Motor neuron (in vitro differentiated cells): ENCODE data around the gene HGS. TPM values are rescaled to one million over a fixed set of nuclear protein-coding genes. Genes with fewer than 3 reads are reported as not detected.
"Not testable (repeated sequence)": the region's sequence is repeated elsewhere in the genome, so short reads cannot be mapped to it uniquely, and the experiment has no call there.

Experiments
- ATAC-seq, 8 experiments: fragments of 200-7000 bp; cut with Tn5 transposase; replicated peaks in 6 of 8; 2 replicates each; pipeline ENCODE4 v1.8.0; 2021; ENCODE audit warnings: mild to moderate bottlenecking in 8 of 8, moderate library complexity in 8 of 8
- H3K27ac ChIP-seq, 2 donors: fragments of 250-450 bp; sonication (Bioruptor Pico); 2 replicates each; pipeline ENCODE4 v1.9.0; 2021; ENCODE audit warnings: antibody characterized with exemption in 2 of 2, mild to moderate bottlenecking in 2 of 2, moderate library complexity in 1 of 2
- H3K4me1 ChIP-seq, 2 donors: fragments of 250-450 bp; sonication (Bioruptor Pico); replicated peaks in 1 of 2; 2 replicates each; pipeline ENCODE4 v1.6.1; 2021; ENCODE audit warnings: antibody characterized with exemption in 2 of 2, mild to moderate bottlenecking in 2 of 2, moderate library complexity in 1 of 2
- H3K4me3 ChIP-seq, 5 donors: fragments of 250-450 bp; sonication (Bioruptor Pico); 2 replicates each; pipeline ENCODE4 v1.9.0; 2021; ENCODE audit warnings: antibody characterized with exemption in 5 of 5, mild to moderate bottlenecking in 5 of 5, moderate library complexity in 4 of 5
- WGBS, 10 experiments: fragments of 450-650 bp; shearing (Covaris generic); methylation state at CpG; one replicate each; pipeline ENCODE4 v1.0.0; 2022; 5-methylcytosine and 5-hydroxymethylcytosine counted together
- in situ Hi-C, 9 experiments: fragments of 400-800 bp; cut with MboI; loops; one replicate each; pipeline ENCODE4 v1.15.0; 2021; ENCODE audit warnings: low sequenced_read_pairs in 9 of 9, low pct_unique_long_range_greater_than_20kb in 2 of 9; ENCODE audit not compliant: unreplicated experiment in 9 of 9
- total RNA-seq, 8 experiments: library from RNA; unstranded; fragments of 300-600 nt; gene quantifications; 2 replicates each; pipeline versions ENCODE4 v1.2.3 to v1.2.4, GENCODE V29; 2022

HGS gene
- total RNA-seq, 8 experiments from 2014 or later = 46.1 to 89.5 (median 62.4) TPM

- 84 to 100% (median 86%) methylated on average over 1 to 3 of the region's 7 CpGs; no CpG with 5 or more reads in 7 of the 10 experiments for WGBS, 10 experiments
- ATAC-seq = no peak
- Histone ChIP-seq H3K4me1 (peaks cover 15% of the 10 kb centered on the region in 2 donors), H3K27ac (no peak overlapping the region), H3K4me3 (no peak overlapping the region)
- in situ Hi-C loops = no loop called here
These were observed 19.8 kb upstream of the HGS start for GRCh38 chr17:81664051-81664470.

GRCh38 chr17:81665205-81666091 is 18.4 kb upstream of the HGS start:
- in situ Hi-C loops = no loop called here
- ATAC-seq = peak in 3 of 8 experiments; percentile 1 to 19 (median 17)
- Histone ChIP-seq H3K4me3 (peak overlapping the region; percentile 50 to 100 (median 72)), H3K27ac (peak overlapping the region; percentile 53 to 89), H3K4me1 (peaks cover 15% of the 10 kb centered on the region in 2 donors)
- WGBS, 10 experiments = 0 to 100% (median 42%) methylated on average over 1 to 4 of the region's 30 CpGs; no CpG with 5 or more reads in 4 of the 10 experiments

- H3K27ac ChIP-seq = peak overlapping the region; percentile 53 to 89
- ATAC-seq = peak in 1 of 8 experiments; percentile 34
- peak overlapping the region; percentile 50 to 100 (median 72) for H3K4me3 ChIP-seq
- in situ Hi-C loops = no loop called here
- 0% methylated on average over 6 to 8 of the region's 16 CpGs; no CpG with 5 or more reads in 8 of the 10 experiments for WGBS, 10 experiments
- H3K4me1 ChIP-seq = peaks cover 15% of the 10 kb centered on the region in 2 donors
These were observed 17.8 kb upstream of the HGS start for GRCh38 chr17:81666092-81666341.

- Histone ChIP-seq H3K27ac (peak within 1 kb of the TSS; percentile 57 to 89), H3K4me1 (peaks cover 15% of the 10 kb centered on the region in 2 donors), H3K4me3 (peak within 1 kb of the TSS; percentile 50 to 100 (median 72))
- 0 to 3% (median 0%) methylated on average over 1 to 19 of the region's 96 CpGs; no CpG with 5 or more reads in 4 of the 10 experiments for WGBS, 10 experiments
- in situ Hi-C loops = no loop called here
- ATAC-seq = peak; percentile 92 to 98 (median 98)
These were observed 17.2 kb upstream of the HGS start, which contains the start of the genes CCDC137 and OXLD1 for GRCh38 chr17:81666342-81667191. CCDC137 (plus strand) TSS chr17:81666737; CDS start chr17:81666767, 30 bp downstream. OXLD1 (minus strand) TSS chr17:81666605; CDS start chr17:81666577, 28 bp downstream.

GRCh38 chr17:81667754-81668153 is 16.1 kb upstream of the HGS start:
- 69 to 100% (median 93%) methylated on average over 1 to 8 of the region's 18 CpGs; no CpG with 5 or more reads in 5 of the 10 experiments for WGBS, 10 experiments
- no peak for ATAC-seq
- H3K4me3 ChIP-seq = no peak overlapping the region
- in situ Hi-C loops = no loop called here
- peaks cover 15% of the 10 kb centered on the region in 2 donors for H3K4me1 ChIP-seq
- H3K27ac ChIP-seq = no peak overlapping the region

GRCh38 chr17:81672504-81672903 is 11.3 kb upstream of the HGS start:
- peak in 5 of 8 experiments; percentile 7 to 24 (median 13) for ATAC-seq
- in situ Hi-C loops = no loop called here

GRCh38 chr17:81672954-81673353 is 10.9 kb upstream of the HGS start:
- WGBS, 10 experiments = 80 to 100% (median 93%) methylated on average over 1 to 9 of the region's 16 CpGs; no CpG with 5 or more reads in 4 of the 10 experiments
- no peak overlapping the region for H3K27ac ChIP-seq
- H3K4me1 ChIP-seq = peaks cover under 1 to 4% of the 10 kb centered on the region in 2 donors
- in situ Hi-C loops = no loop called here
- H3K4me3 ChIP-seq = no peak overlapping the region
- peak in 5 of 8 experiments; percentile 8 to 21 (median 14) for ATAC-seq

More at GRCh38 chr17:81672504-81672903, 11.3 kb upstream of the HGS start:
- 88 to 100% (median 93%) methylated on average over 1 to 6 of the region's 18 CpGs; no CpG with 5 or more reads in 7 of the 10 experiments for WGBS, 10 experiments
- H3K4me1 ChIP-seq = peaks cover 5 to 9% of the 10 kb centered on the region in 2 donors
- H3K27ac ChIP-seq = no peak overlapping the region
- H3K4me3 ChIP-seq = no peak overlapping the region

DNA sequence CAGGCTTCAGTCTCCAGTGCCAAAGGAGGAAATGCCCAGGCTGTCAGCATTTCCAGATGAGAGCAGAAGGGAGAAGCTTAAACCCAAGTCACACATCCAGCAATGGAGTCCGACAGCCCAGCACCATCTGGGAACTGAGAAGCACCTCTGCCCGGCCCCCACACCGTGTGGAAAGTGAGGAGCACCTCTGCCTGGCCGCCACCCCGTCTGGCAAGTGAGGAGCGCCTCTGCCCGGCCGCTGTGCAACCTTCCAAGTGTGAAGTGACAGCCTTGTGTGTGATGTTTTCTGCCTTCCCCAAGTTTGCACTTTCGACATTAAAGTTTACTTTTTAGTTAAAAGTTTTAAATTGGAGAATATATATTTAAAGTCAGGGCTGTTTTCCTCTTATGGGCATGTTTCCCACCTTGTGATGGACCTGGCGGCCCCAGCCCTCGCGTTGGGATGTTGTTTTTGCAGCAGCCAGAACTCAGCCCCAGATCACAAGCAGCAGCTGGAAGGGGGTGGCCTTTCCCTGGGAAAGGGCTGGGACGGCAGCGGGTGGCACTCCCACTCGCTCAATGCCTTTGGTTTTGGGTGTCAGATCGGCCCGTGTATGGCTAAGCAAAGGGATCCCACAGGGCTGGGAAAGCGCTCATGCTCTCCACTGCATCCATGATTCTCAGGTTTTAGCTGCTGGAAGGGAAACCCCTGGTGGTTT is 10.1 kb upstream of the HGS start:
- WGBS, 10 experiments = 78 to 100% (median 87%) methylated on average over 1 to 13 of the region's 18 CpGs; no CpG with 5 or more reads in 3 of the 10 experiments
- in situ Hi-C loops = no loop called here
- no peak overlapping the region for H3K27ac ChIP-seq
- H3K4me3 ChIP-seq = no peak overlapping the region
- peaks cover 0 to 3% of the 10 kb centered on the region in 2 donors for H3K4me1 ChIP-seq
- ATAC-seq = no peak

- H3K4me3 ChIP-seq, H3K4me1 ChIP-seq, in situ Hi-C loops, H3K27ac ChIP-seq: not testable (repeated sequence)
- peak in 1 of 8 experiments; percentile 24 for ATAC-seq
- 14 to 62% (median 47%) methylated on average over 2 to 9 of the region's 18 CpGs; no CpG with 5 or more reads in 5 of the 10 experiments for WGBS, 10 experiments
These were observed 8.1 kb upstream of the HGS start for GRCh38 chr17:81675515-81676221.

GRCh38 chr17:81676906-81677305 is 6.9 kb upstream of the HGS start:
- WGBS, 10 experiments = 80 to 97% (median 93%) methylated on average over 1 to 6 of the region's 17 CpGs; no CpG with 5 or more reads in 6 of the 10 experiments
- H3K27ac ChIP-seq = no peak overlapping the region
- ATAC-seq = peak in 4 of 8 experiments; percentile 8 to 18 (median 10)
- no peak overlapping the region for H3K4me3 ChIP-seq
- in situ Hi-C loops = no loop called here
- peaks cover 0 to 3% of the 10 kb centered on the region in 2 donors for H3K4me1 ChIP-seq

DNA sequence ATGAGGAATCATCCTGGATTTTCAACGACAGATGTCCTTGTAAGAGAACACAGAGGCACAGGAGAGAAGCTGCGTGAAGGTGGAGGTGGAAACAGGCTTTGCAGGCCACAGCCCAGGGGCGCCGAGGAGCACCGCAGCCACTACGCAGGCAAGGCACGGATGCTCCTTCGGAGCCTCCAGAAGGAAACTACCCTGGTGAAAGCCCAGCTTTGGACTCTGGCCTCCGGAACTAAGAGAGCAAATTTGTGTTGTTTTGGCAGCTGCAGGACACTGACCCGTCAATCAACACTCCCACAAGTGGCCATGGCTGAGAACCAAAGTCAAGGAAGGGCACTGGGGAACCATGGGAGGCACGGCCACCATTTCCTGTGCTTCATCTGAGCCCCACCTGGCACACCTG is 3.7 kb upstream of the HGS start:
- Histone ChIP-seq H3K4me1 (peaks cover 11 to 13% of the 10 kb centered on the region in 2 donors), H3K27ac (no peak overlapping the region), H3K4me3 (no peak overlapping the region)
- in situ Hi-C loops = no loop called here
- WGBS, 10 experiments = 61 to 97% (median 91%) methylated on average over 2 to 10 of the region's 11 CpGs; no CpG with 5 or more reads in 3 of the 10 experiments
- no peak for ATAC-seq

GRCh38 chr17:81681672-81682071 is 2.1 kb upstream of the HGS start:
- in situ Hi-C loops = no loop called here
- 80 to 100% (median 94%) methylated on average over 1 to 3 of the region's 17 CpGs; no CpG with 5 or more reads in 6 of the 10 experiments for WGBS, 10 experiments
- ATAC-seq = no peak

More at GRCh38 chr17:81681672-81682071, 2.1 kb upstream of the HGS start:
- Histone ChIP-seq H3K4me3 (no peak overlapping the region), H3K27ac (no peak overlapping the region), H3K4me1 (peaks cover 8 to 13% of the 10 kb centered on the region in 2 donors)
